Prostate gland (tissue), 2 donors: ENCODE measurements around the gene ABI1. TPM values are rescaled to one million over a fixed set of nuclear protein-coding genes. Genes with fewer than 3 reads are reported as not detected.

Experiments used
- DNase-seq: peaks from one replicate; pipeline ENCODE4 v3.0.0-alpha.2; 2019; ENCODE audit warnings: low spot score
- H3K27ac ChIP-seq, 2 donors: fragments of 200-600 bp; sonication (generic); 2 replicates each; pipeline ENCODE4 v1.5.1; 2017 to 2019
- H3K27me3 ChIP-seq: fragments of 200-600 bp; sonication (generic); replicated peaks from 2 replicates; pipeline ENCODE4 v1.5.1; 2019; ENCODE audit not compliant: insufficient read depth
- H3K36me3 ChIP-seq, 2 donors: fragments of 200-600 bp; sonication (generic); 1 replicate in 1 of 2; 2 replicates in 1 of 2; pipeline versions ENCODE4 v1.5.1 to v1.8.1; 2017 to 2019
- H3K4me1 ChIP-seq: fragments of 200-600 bp; sonication (generic); replicated peaks from 2 replicates; pipeline ENCODE4 v1.5.1; 2019
- H3K4me3 ChIP-seq, 2 donors: fragments of 200-600 bp; sonication (generic); 2 replicates each; pipeline ENCODE4 v1.5.1; 2017 to 2019
- H3K9me3 ChIP-seq: fragments of 200-600 bp; sonication (generic); 2 replicates; pipeline ENCODE4 v1.5.1; 2017
- CTCF ChIP-seq, 4 experiments: fragments of 200-600 bp in 2 of 4; fragments of 450-650 bp in 2 of 4; sonication (generic) in 2 of 4; IDR thresholded peaks; 1 replicate in 3 of 4; 2 replicates in 1 of 4; pipeline ENCODE4 v1.5.1; 2016 to 2019; ENCODE audit warnings: antibody characterized with exemption in 4 of 4, mild to moderate bottlenecking in 2 of 4, moderate library complexity in 2 of 4
- POLR2A ChIP-seq: fragments of 450-650 bp; IDR thresholded peaks from one replicate; pipeline ENCODE4 v1.6.1; 2016; ENCODE audit warnings: antibody characterized with exemption, mild to moderate bottlenecking
- POLR2AphosphoS5 ChIP-seq: sonication (generic); formaldehyde crosslinking; IDR thresholded peaks from one replicate; pipeline ENCODE4 v1.6.1; 2017; ENCODE audit warnings: antibody characterized with exemption
- WGBS: methylation state at CpG from one replicate; pipeline ENCODE4 v1.1.5; 2018; 5-methylcytosine and 5-hydroxymethylcytosine counted together
- intact Hi-C: fragments of 100-400 bp; cut with DNase I; formaldehyde crosslinking; loops from one replicate; pipeline ENCODE4 v1.14.2; 2022
- total RNA-seq, 2 donors: library from RNA; depleted of rRNA; stranded (reverse); fragments of >200 nt; gene quantifications; one replicate each; pipeline ENCODE4 v1.1.0, GENCODE V29; 2016

Gene ABI1
- total RNA-seq, 2 donors from 2014 or later = 37.8 to 60.6 TPM

- 96% methylated on average over 5 of the region's 5 CpGs for WGBS
- H3K4me3 ChIP-seq = no peak overlapping the region
- H3K9me3 ChIP-seq = no peaks in the 10 kb centered on the region
- no peaks in the 10 kb centered on the region for H3K4me1 ChIP-seq
- no peak overlapping the region for H3K27ac ChIP-seq
- H3K27me3 ChIP-seq = no peaks in the 10 kb centered on the region
- no peaks in the 10 kb centered on the region for H3K36me3 ChIP-seq
- no peak for TF ChIP-seq CTCF (IDR thresholded peaks at IDR 0.05)
- no peak for TF ChIP-seq POLR2A
- no peak for TF ChIP-seq POLR2AphosphoS5
- intact Hi-C loops = no loop called here
- DNase-seq = no peak
Measured at GRCh38 chr10:26829810-26830515, 30.8 kb downstream of the ABI1 start.

- intact Hi-C loops = no loop called here
- DNase-seq = no peak
- Histone ChIP-seq H3K9me3 (no peaks in the 10 kb centered on the region), H3K4me1 (no peaks in the 10 kb centered on the region), H3K4me3 (no peak overlapping the region), H3K36me3 (no peaks in the 10 kb centered on the region), H3K27me3 (no peaks in the 10 kb centered on the region), H3K27ac (no peak overlapping the region)
- TF ChIP-seq CTCF (IDR thresholded peaks at IDR 0.05) (no peak), POLR2A (no peak), POLR2AphosphoS5 (no peak)
- 95% methylated on average over 1 of the region's 1 CpG for WGBS
Measured at GRCh38 chr10:26824015-26824690, 36.6 kb downstream of the ABI1 start.

GRCh38 chr10:26821699-26822570, 38.8 kb downstream of the ABI1 start:
- intact Hi-C loops = no loop called here
- TF ChIP-seq CTCF (IDR thresholded peaks at IDR 0.05) = no peak
- peak; percentile 46 for TF ChIP-seq POLR2AphosphoS5
- Histone ChIP-seq H3K27ac (no peak overlapping the region), H3K27me3 (no peaks in the 10 kb centered on the region), H3K36me3 (no peaks in the 10 kb centered on the region), H3K4me1 (no peaks in the 10 kb centered on the region), H3K4me3 (no peak overlapping the region), H3K9me3 (no peaks in the 10 kb centered on the region)
- peak; percentile 14 for DNase-seq
- WGBS = 76% methylated on average over 3 of the region's 3 CpGs

GRCh38 chr10:26815500-26815899, 45.3 kb downstream of the ABI1 start:
- no peaks in the 10 kb centered on the region for H3K36me3 ChIP-seq
- 99% methylated on average over 2 of the region's 2 CpGs for WGBS
- H3K27ac ChIP-seq = no peak overlapping the region
- H3K27me3 ChIP-seq = no peaks in the 10 kb centered on the region
- H3K4me3 ChIP-seq = no peak overlapping the region
- no peak for DNase-seq
- intact Hi-C loops = no loop called here
- no peak for TF ChIP-seq CTCF (IDR thresholded peaks at IDR 0.05)
- TF ChIP-seq POLR2AphosphoS5 = no peak
- TF ChIP-seq POLR2A = no peak
- H3K9me3 ChIP-seq = no peaks in the 10 kb centered on the region
- no peaks in the 10 kb centered on the region for H3K4me1 ChIP-seq
